Thyroid gland (tissue), 4 donors: Measurements from ENCODE around the gene ZNF57. TPM values are rescaled to one million over a fixed set of nuclear protein-coding genes. Genes with fewer than 3 reads are reported as not detected.
"Not testable (repeated sequence)": the region's sequence is repeated elsewhere in the genome, so short reads cannot be mapped to it uniquely, and the experiment has no call there.

Experiments used
- DNase-seq, 2 donors: peaks; one replicate each; pipeline ENCODE4 v3.0.0-alpha.2; 2019
- H3K27ac ChIP-seq, 3 donors: fragments of 200-600 bp; sonication (generic); 1 replicate in 2 of 3; 2 replicates in 1 of 3; pipeline ENCODE4 v1.5.1; 2016 to 2019; ENCODE audit warnings: mild to moderate bottlenecking in 1 of 3, moderate library complexity in 1 of 3
- H3K27me3 ChIP-seq: fragments of 200-600 bp; sonication (generic); one replicate; pipeline ENCODE4 v1.5.1; 2019
- H3K36me3 ChIP-seq, 2 donors: fragments of 200-600 bp; sonication (generic); one replicate each; pipeline ENCODE4 v1.5.1; 2016 to 2019
- H3K4me1 ChIP-seq, 2 donors: fragments of 200-600 bp; sonication (generic); one replicate each; pipeline ENCODE4 v1.5.1; 2017 to 2019
- H3K4me3 ChIP-seq, 3 donors: fragments of 200-600 bp; sonication (generic); replicated peaks in 1 of 3; 1 replicate in 2 of 3; 2 replicates in 1 of 3; pipeline ENCODE4 v1.5.1; 2016; ENCODE audit warnings: mild to moderate bottlenecking in 1 of 3
- H3K9me3 ChIP-seq: fragments of 200-600 bp; sonication (generic); one replicate; pipeline ENCODE4 v1.5.1; 2017
- CTCF ChIP-seq, 6 experiments: fragments of 200-600 bp in 3 of 6; fragments of 450-650 bp in 3 of 6; sonication (generic) in 3 of 6; IDR thresholded peaks; one replicate each; pipeline ENCODE4 v1.5.1; 2016 to 2019; ENCODE audit warnings: antibody characterized with exemption in 6 of 6, mild to moderate bottlenecking in 2 of 6, inconsistent platforms in 1 of 6, moderate library complexity in 1 of 6
- POLR2A ChIP-seq, 2 donors: fragments of 450-650 bp; IDR thresholded peaks; one replicate each; pipeline ENCODE4 v1.6.1; 2017; ENCODE audit warnings: antibody characterized with exemption in 2 of 2, mild to moderate bottlenecking in 2 of 2, moderate library complexity in 1 of 2
- WGBS, 2 donors: methylation state at CpG; one replicate each; pipeline ENCODE4 v1.1.5; 2017; 5-methylcytosine and 5-hydroxymethylcytosine counted together
- intact Hi-C: fragments of 100-400 bp; cut with DNase I; formaldehyde crosslinking; loops from one replicate; pipeline ENCODE4 v1.15.1; 2023
- total RNA-seq, 4 donors: library from RNA; depleted of rRNA; stranded (reverse); fragments of >200 nt; gene quantifications; one replicate each; pipeline ENCODE4 v1.2.3, GENCODE V29; 2016

ZNF57 gene
- total RNA-seq, 4 donors from 2014 or later = 3.1 to 4.8 (median 3.6) TPM

- Histone ChIP-seq H3K4me1 (no peaks in the 10 kb centered on the region), H3K4me3 (no peak within 1 kb of the TSS), H3K27ac (no peak within 1 kb of the TSS), H3K9me3 (no peaks in the 10 kb centered on the region), H3K36me3 (no peaks in the 10 kb centered on the region), H3K27me3 (no peaks in the 10 kb centered on the region)
- DNase-seq = no peak
- TF ChIP-seq POLR2A (IDR thresholded peaks at IDR 0.05) (no peak), CTCF (IDR thresholded peaks at IDR 0.05) (no peak)
- intact Hi-C loops = no loop called here
- 77 to 82% methylated on average over 28 to 36 of the region's 36 CpGs for WGBS, 2 donors
Observed at GRCh38 chr19:2867025-2867991, 33.4 kb upstream of the ZNF57 start, which contains the start of gene ZNF556. ZNF556 (plus strand) TSS chr19:2867335; CDS start chr19:2867422, 87 bp downstream.

GRCh38 chr19:2869618-2870017 lies 31.1 kb upstream of the ZNF57 start:
- 83 to 91% methylated on average over 10 of the region's 10 CpGs for WGBS, 2 donors
- no peaks in the 10 kb centered on the region for H3K4me1 ChIP-seq

GRCh38 chr19:2872175-2872574 lies 28.6 kb upstream of the ZNF57 start:
- peak; percentile 10 to 42 for DNase-seq
- H3K9me3 ChIP-seq, H3K4me1 ChIP-seq, H3K27ac ChIP-seq, H3K36me3 ChIP-seq, H3K4me3 ChIP-seq, H3K27me3 ChIP-seq: not testable (repeated sequence)
- TF ChIP-seq CTCF (IDR thresholded peaks at IDR 0.05) = peak in 4 of 6 experiments; percentile 18 to 73 (median 52)
- intact Hi-C loops = loop anchor here (5.0 kb wide), 1 partner anchor 225 kb away; no protein-coding TSS in a partner anchor
- WGBS, 2 donors = 11 to 15% methylated on average over 7 of the region's 11 CpGs

More at GRCh38 chr19:2869618-2870017, 31.1 kb upstream of the ZNF57 start:
- no peak overlapping the region for H3K27ac ChIP-seq
- no peak for DNase-seq
- H3K9me3 ChIP-seq = no peaks in the 10 kb centered on the region
- no peak overlapping the region for H3K4me3 ChIP-seq
- TF ChIP-seq POLR2A (IDR thresholded peaks at IDR 0.05) (no peak), CTCF (IDR thresholded peaks at IDR 0.05) (no peak)
- no peaks in the 10 kb centered on the region for H3K36me3 ChIP-seq
- intact Hi-C loops = loop anchor here (5.0 kb wide), 1 partner anchor 222 kb away; no protein-coding TSS in a partner anchor
- H3K27me3 ChIP-seq = no peaks in the 10 kb centered on the region

- Histone ChIP-seq H3K27ac (no peak overlapping the region), H3K36me3 (no peaks in the 10 kb centered on the region), H3K4me1 (no peaks in the 10 kb centered on the region), H3K9me3 (no peaks in the 10 kb centered on the region), H3K4me3 (no peak overlapping the region), H3K27me3 (no peaks in the 10 kb centered on the region)
- DNase-seq = no peak
- 87 to 91% methylated on average over 32 of the region's 32 CpGs for WGBS, 2 donors
- no peak for TF ChIP-seq POLR2A (IDR thresholded peaks at IDR 0.05)
- no peak for TF ChIP-seq CTCF (IDR thresholded peaks at IDR 0.05)
- intact Hi-C loops = no loop called here
Observed at GRCh38 chr19:2877398-2878331, 23.1 kb upstream of the ZNF57 start.
